Sigmoid colon (tissue), 3 donors: ENCODE measurements around the gene TGFBR2.

ENCODE experiments used
- POLR2A ChIP-seq, 2 donors: fragments of 450-650 bp; IDR thresholded peaks; one replicate each; pipeline ENCODE4 v1.6.1; 2016; ENCODE audit warnings: antibody characterized with exemption in 2 of 2, mild to moderate bottlenecking in 2 of 2, moderate library complexity in 2 of 2
- TF ChIP-seq, protein P1 (sequence below), 4 experiments: fragments of 450-650 bp in 3 of 4; fragments of 200-600 bp in 1 of 4; IDR thresholded peaks; one replicate each; pipeline ENCODE4 v1.5.1; 2016 to 2019; ENCODE audit warnings: antibody characterized with exemption in 4 of 4, mild to moderate bottlenecking in 3 of 4, moderate library complexity in 2 of 4

DNA sequence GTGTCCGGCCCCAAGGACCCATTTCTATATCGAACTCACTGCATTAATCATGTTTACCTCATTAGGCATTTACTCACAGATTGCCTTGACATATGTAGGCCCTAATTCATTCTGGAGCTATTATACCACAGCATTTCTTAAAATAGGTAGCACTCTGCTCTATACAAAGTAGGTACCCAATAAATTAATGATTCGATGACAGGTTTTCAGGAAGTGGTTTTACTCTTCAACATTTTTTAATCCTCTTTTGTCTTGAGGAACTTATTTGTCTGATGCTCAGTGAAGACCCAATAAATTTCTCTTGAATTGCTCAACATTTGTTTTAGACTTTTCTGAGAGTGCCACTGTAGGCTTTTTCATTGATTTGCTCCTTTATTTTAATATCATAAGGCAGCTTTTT is 12.1 kb downstream of the TGFBR2 start:
- TF ChIP-seq, protein P1, sequence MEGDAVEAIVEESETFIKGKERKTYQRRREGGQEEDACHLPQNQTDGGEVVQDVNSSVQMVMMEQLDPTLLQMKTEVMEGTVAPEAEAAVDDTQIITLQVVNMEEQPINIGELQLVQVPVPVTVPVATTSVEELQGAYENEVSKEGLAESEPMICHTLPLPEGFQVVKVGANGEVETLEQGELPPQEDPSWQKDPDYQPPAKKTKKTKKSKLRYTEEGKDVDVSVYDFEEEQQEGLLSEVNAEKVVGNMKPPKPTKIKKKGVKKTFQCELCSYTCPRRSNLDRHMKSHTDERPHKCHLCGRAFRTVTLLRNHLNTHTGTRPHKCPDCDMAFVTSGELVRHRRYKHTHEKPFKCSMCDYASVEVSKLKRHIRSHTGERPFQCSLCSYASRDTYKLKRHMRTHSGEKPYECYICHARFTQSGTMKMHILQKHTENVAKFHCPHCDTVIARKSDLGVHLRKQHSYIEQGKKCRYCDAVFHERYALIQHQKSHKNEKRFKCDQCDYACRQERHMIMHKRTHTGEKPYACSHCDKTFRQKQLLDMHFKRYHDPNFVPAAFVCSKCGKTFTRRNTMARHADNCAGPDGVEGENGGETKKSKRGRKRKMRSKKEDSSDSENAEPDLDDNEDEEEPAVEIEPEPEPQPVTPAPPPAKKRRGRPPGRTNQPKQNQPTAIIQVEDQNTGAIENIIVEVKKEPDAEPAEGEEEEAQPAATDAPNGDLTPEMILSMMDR (IDR thresholded peaks at IDR 0.05): no peak
- TF ChIP-seq POLR2A (IDR thresholded peaks at IDR 0.05): no peak
